HG02840 (cell line): ENCODE data around the gene BNC2.

Experiments
- ATAC-seq: cut with Tn5 transposase; IDR thresholded peaks from one replicate; pipeline ENCODE4 v1.9.1; 2021; ENCODE audit warnings: mild to moderate bottlenecking, moderate library complexity, moderate number of reproducible peaks; ENCODE audit not compliant: unreplicated experiment, low FRiP score

BNC2 gene

GRCh38 chr9:16436545-16436944, 433.9 kb downstream of the BNC2 start:
- no peak for ATAC-seq

GRCh38 chr9:16434526-16434925, 435.9 kb downstream of the BNC2 start:
- no peak for ATAC-seq

GRCh38 chr9:16433494-16433893, 437.0 kb downstream of the BNC2 start:
- no peak for ATAC-seq

GRCh38 chr9:16431666-16432392, 438.6 kb downstream of the BNC2 start:
- no peak for ATAC-seq

- ATAC-seq = no peak
Measured at GRCh38 chr9:16429671-16430070, 440.8 kb downstream of the BNC2 start.

GRCh38 chr9:16427873-16428427, 442.5 kb downstream of the BNC2 start:
- no peak for ATAC-seq

GRCh38 chr9:16426716-16427115, 443.8 kb downstream of the BNC2 start:
- ATAC-seq = no peak

GRCh38 chr9:16425562-16426231, 444.8 kb downstream of the BNC2 start:
- no peak for ATAC-seq

GRCh38 chr9:16422114-16422513, 448.4 kb downstream of the BNC2 start:
- ATAC-seq = no peak

- no peak for ATAC-seq
Measured at GRCh38 chr9:16421532-16421931, 448.9 kb downstream of the BNC2 start.

- no peak for ATAC-seq
Measured at GRCh38 chr9:16419124-16419523, 451.3 kb downstream of the BNC2 start.

- no peak for ATAC-seq
Measured at GRCh38 chr9:16418721-16419120, 451.7 kb downstream of the BNC2 start.

GRCh38 chr9:16417749-16418148, 452.7 kb downstream of the BNC2 start:
- ATAC-seq = no peak

- ATAC-seq = no peak
Measured at GRCh38 chr9:16417161-16417560, 453.3 kb downstream of the BNC2 start.

- ATAC-seq = no peak
Measured at GRCh38 chr9:16414451-16414850, 456.0 kb downstream of the BNC2 start.

- no peak for ATAC-seq
Measured at GRCh38 chr9:16413509-16414016, 456.9 kb downstream of the BNC2 start.

GRCh38 chr9:16412740-16413139, 457.7 kb downstream of the BNC2 start:
- no peak for ATAC-seq

- no peak for ATAC-seq
Measured at GRCh38 chr9:16411311-16411710, 459.2 kb downstream of the BNC2 start.

GRCh38 chr9:16410601-16411280, 459.7 kb downstream of the BNC2 start:
- ATAC-seq = no peak

- no peak for ATAC-seq
Measured at GRCh38 chr9:16407617-16408016, 462.9 kb downstream of the BNC2 start.
